Coronary artery (tissue), 2 donors: ENCODE measurements around the gene KY.
"Not testable (repeated sequence)": the region's sequence is repeated elsewhere in the genome, so short reads cannot be mapped to it uniquely, and the experiment has no call there.

Source experiments
- DNase-seq: peaks from one replicate; pipeline ENCODE4 v3.0.0-alpha.2; 2017; ENCODE audit warnings: low spot score
- H3K27ac ChIP-seq, 2 donors: fragments of 200-600 bp; sonication (generic); one replicate each; pipeline ENCODE4 v1.5.1; 2016 to 2019
- H3K4me3 ChIP-seq: fragments of 200-600 bp; sonication (generic); 2 replicates; pipeline ENCODE4 v1.5.1; 2016; ENCODE audit warnings: mild to moderate bottlenecking, moderate library complexity
- CTCF ChIP-seq: fragments of 200-600 bp; sonication (generic); IDR thresholded peaks from one replicate; pipeline ENCODE4 v1.5.1; 2019; ENCODE audit warnings: antibody characterized with exemption

Gene KY

DNA sequence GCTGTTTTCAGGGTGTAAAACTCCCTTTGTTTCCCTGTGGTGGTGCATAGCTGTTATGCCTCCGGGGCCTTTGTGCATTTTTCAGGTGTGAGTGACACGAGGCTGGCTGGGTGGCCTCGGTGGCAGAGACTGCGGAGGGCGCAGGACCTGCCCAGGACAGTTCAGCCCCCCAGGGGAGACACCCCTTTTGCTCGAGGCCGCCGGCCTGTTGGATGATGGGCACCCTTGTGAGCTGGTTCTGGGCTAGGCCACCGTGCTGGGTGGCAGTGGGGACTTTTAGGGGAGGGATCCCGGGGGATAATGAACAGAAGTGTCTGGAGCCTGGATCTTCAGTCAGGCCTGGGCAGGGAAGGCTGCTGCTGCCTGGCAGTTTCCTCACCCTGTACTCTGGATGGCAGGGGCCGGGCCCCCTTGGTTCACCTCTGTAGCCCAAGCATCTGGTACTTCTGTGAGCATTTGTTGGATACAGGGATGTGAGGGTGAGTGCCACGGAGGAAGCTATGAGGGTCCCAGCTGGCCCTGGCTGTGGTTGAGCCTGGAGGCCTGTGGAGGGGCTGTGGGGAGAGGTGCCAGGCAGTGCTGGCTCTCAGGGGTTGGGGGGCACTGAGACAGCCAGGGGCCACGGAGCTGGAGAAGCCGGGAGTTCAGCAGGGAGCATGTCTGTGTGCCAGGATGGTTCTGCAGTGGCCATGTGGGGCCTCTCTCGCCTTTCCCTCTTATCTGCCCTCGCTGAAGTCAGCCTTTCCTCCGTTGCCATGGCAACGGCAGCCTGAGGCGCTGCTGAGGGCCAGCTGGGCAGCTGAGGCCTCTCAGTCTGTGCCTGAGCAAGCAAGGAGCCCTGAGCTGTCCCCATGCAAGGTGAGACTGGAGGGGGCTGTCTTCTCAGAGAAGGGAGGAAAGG lies 49.0 kb downstream of the KY start:
- no peak for DNase-seq
- no peak for TF ChIP-seq CTCF
- Histone ChIP-seq H3K27ac (no peak overlapping the region), H3K4me3 (no peak overlapping the region)

- no peak for DNase-seq
- peak; percentile 98 for TF ChIP-seq CTCF
- Histone ChIP-seq H3K27ac (no peak overlapping the region), H3K4me3 (peak overlapping the region; percentile 48)
Measured at GRCh38 chr3:134600685-134601463, 49.9 kb downstream of the KY start.

- TF ChIP-seq CTCF: no peak
- no peak for DNase-seq
- Histone ChIP-seq H3K4me3 (no peak overlapping the region), H3K27ac (no peak overlapping the region)
Measured at GRCh38 chr3:134600206-134600605, 50.6 kb downstream of the KY start.

DNA sequence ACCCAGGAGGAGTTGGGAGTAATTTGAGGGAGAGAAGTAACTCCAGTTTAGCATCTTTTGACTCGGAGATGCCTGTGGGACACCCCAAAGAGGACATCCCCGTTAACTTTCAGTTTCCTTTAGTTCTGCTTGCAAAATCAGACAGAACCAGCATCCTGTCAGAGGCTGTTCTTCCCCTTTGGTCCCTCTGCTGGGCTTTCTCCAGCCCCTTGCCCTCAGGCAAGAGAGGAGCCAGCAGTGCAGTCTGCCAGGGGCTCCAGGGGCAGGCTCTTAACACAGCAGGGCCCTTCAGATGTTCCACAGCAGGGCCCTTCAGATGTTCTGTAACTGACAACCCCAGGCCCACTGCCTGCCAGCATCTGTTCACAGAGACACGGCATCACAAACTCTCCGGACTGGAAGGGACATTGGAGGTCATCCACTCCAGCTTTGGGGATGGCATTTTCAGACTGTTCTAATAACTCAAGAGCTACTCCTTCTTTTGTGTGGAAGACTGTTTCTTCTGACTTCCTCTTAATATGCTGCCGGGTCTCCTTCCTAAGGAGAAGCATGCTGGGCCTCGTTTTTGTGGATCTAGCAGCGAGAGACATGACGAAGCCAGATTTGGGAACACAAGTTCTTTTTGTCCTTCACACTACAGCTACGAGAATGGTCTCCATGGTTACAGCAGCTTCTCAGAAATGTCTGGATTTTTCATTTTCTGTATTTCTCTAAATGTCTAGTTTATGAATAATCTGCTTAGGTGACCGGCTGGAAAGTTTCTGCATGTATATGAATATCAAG lies 51.9 kb downstream of the KY start:
- no peak overlapping the region for H3K4me3 ChIP-seq
- no peak for TF ChIP-seq CTCF
- DNase-seq: no peak
- H3K27ac ChIP-seq: no peak overlapping the region

DNA sequence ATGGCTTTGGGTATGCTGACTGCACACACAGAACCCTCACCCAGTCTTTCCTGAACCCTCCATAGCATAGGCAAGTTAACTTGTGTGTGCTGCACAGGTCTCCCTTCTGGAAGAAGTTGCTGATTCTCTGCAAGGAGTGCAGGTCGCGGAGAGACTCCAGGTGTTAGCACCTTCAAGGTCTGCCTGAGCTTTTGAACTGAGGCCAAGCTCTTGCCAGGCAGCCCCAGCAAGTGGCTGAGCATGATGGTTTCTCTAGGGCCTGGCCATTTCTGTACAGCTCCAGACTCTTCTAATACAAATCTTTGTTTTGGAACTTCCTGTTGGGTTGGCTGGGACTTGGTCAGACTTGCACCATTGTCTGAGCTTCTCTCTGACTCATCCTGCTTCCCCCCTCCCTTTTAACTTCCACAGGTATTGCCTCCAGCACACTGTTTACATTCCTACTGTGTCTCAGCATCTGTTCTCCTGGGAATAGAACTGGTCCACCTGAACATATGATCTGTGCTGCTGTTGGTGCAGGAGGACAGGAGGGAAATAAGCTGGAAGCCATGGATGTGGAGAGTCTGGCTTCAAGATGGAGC lies 53.3 kb downstream of the KY start:
- H3K27ac ChIP-seq: no peak overlapping the region
- DNase-seq: no peak
- no peak overlapping the region for H3K4me3 ChIP-seq
- no peak for TF ChIP-seq CTCF

DNA sequence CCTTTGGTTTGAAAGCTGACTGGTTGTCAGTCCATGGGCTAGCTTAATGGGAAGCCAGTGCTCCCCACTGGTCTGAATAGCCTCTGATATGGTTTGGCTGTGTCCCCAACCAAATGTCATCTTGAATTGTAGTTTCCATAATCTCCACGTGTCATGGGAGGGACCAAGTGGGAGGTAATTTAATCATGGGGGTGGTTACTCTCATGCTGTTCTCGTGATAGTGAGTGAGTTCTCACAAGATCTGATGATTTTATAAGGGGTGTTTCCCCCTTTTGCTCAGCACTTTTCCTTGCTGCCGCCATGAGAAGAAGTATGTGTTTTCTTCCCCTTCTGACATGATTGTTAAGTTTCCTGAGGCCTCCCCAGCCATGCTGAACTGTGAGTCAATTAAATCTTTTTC lies 55.8 kb downstream of the KY start:
- DNase-seq, H3K27ac ChIP-seq, H3K4me3 ChIP-seq: not testable (repeated sequence)

DNA sequence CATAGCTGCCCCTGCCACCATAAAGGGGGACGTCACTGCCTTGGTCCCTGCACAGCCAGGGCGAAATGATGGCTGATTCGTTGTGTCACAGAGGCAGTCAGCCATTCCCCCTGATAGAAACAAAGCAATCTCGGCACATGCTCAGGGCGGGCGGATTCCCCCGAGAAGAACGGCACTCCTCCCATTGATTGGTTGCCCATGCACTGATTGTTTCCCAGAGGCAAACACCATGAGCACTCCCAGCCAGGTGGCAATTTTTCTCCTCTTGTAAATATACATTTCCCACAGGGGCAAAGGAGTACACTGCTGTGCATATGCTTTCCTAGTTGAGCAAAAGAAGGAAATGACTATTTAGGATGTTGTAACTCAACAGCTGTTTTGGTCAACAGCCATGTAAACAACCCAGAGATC lies 56.5 kb downstream of the KY start:
- H3K4me3 ChIP-seq: no peak overlapping the region
- no peak overlapping the region for H3K27ac ChIP-seq
- TF ChIP-seq CTCF: no peak
- DNase-seq: no peak
